Stimulated activated CD8-positive, alpha-beta memory T cell treated with anti-CD3 and anti-CD28 coated beads, Interleukin-15, amount 100 ng/mL, for 4 hours (primary cell): ENCODE data around the gene ZAR1L.

Experiments used
- DNase-seq, 2 donors: peaks; one replicate each; pipeline ENCODE4 v3.0.0-alpha.2; 2020; ENCODE audit warnings: low read depth in 2 of 2

ZAR1L gene

GRCh38 chr13:32302461-32302860 lies 12.7 kb downstream of the ZAR1L start:
- DNase-seq: no peak

DNA sequence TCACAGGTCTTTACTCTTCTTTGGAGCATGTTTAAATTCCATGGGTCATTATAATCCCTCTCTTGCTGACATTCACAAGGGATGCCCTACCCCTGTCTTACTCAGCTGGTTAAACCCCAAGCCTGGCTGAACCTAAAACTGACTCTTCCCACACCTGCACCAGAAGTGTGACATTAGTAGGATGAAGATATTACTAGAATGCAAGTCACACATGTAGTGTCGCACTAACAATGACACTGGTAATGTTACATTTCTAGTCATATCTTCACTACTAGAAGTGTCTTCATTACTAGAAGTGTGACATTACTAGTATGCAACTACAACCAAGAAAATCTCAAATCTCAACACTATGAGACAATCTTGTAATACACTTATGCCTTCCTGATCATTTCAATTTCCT lies 14.2 kb downstream of the ZAR1L start:
- no peak for DNase-seq

GRCh38 chr13:32300406-32300805 lies 14.8 kb downstream of the ZAR1L start:
- no peak for DNase-seq

DNA sequence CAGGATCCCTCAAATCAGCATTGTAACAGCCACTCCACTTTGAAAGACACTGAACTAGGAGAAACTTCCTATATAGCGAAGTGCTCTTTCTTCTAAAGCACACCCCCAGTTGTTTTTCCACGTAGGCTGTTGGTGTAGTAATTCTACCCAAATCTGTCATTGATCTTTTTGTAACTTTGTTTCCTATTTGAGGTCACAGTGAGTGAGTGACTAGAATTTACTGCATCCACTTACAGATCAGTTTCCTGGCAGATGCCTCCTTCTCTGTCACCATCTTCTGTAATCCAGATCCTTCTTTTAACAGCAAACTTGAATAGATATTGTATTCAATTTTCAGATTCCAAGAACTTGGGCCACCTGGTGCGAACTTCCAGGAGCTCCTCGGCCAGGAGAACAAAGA lies 15.3 kb downstream of the ZAR1L start:
- DNase-seq: no peak

- DNase-seq: no peak
Observed at GRCh38 chr13:32298695-32299094, 16.5 kb downstream of the ZAR1L start.

- DNase-seq: no peak
Observed at GRCh38 chr13:32297206-32297605, 18.0 kb downstream of the ZAR1L start.

- no peak for DNase-seq
Observed at GRCh38 chr13:32285633-32285965, 29.6 kb downstream of the ZAR1L start.

- no peak for DNase-seq
Observed at GRCh38 chr13:32284927-32285632, 30.1 kb downstream of the ZAR1L start.

GRCh38 chr13:32282096-32282711 lies 33.0 kb downstream of the ZAR1L start:
- no peak for DNase-seq

DNA sequence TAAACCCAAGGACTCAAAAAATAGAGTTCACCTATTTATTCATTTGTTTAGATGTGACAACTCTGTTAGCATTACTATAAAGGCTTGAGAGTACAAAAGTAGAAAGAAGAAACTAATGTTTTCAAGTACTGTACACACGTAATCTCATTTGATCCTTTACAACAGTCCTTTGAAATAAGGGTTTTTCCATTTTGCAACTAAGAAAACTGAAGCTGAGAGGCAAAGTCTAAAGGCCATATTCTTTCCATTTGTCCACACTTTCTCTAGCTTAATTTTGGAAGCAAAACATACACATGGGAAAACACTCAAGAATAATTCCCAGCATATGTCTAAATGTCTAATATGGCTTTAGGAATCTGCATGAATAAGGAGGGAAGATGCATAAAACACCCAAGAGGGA lies 34.1 kb downstream of the ZAR1L start:
- no peak for DNase-seq

DNA sequence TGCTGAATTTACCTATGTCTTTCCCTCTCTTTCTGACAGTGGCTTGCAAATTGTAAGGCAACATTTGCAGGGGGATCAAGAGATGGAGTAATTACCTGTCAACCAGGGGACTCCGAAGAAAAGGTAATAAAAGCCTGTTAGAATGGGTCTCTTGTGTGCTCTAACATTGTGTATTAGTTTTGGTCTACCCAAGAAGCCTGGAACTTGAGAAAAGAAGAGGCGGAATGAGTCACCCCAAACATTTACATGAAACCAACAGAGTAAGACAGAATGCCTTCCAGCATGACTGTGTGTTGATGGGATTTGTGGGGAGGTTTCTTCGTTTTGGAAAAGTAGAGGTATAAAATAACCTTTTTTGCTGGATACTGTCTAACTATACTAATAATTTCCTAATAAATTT lies 36.7 kb downstream of the ZAR1L start:
- no peak for DNase-seq

- no peak for DNase-seq
Observed at GRCh38 chr13:32277839-32278238, 37.3 kb downstream of the ZAR1L start.

GRCh38 chr13:32272021-32272683 lies 43.0 kb downstream of the ZAR1L start:
- DNase-seq: no peak

GRCh38 chr13:32267836-32268439 lies 47.2 kb downstream of the ZAR1L start:
- DNase-seq: no peak

DNA sequence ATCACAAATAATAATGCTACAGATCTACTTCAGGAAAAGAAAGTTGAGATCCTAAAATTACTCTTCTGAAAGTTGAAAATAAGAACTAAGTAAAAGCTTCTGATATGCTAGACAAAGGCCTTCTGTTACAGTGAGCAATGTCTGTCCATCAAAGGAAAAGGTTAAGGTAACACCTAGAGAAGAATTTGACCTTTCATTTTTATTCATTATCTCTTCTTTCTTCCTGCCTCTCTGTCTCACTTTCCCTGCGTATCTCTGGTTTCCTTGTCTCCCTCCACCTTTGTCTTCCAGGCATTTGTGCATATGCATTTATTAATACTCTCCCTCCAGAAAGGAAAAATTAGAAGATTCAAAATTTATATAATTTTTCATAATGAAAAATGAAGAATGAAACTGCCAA lies 49.0 kb downstream of the ZAR1L start:
- DNase-seq: no peak

GRCh38 chr13:32265726-32266125 lies 49.4 kb downstream of the ZAR1L start:
- DNase-seq: no peak

- DNase-seq: no peak
Observed at GRCh38 chr13:32264407-32264806, 50.8 kb downstream of the ZAR1L start.

GRCh38 chr13:32262619-32263018 lies 52.5 kb downstream of the ZAR1L start:
- DNase-seq: no peak

- DNase-seq: no peak
Observed at GRCh38 chr13:32262165-32262564, 53.0 kb downstream of the ZAR1L start.

GRCh38 chr13:32261567-32261966 lies 53.6 kb downstream of the ZAR1L start:
- no peak for DNase-seq

DNA sequence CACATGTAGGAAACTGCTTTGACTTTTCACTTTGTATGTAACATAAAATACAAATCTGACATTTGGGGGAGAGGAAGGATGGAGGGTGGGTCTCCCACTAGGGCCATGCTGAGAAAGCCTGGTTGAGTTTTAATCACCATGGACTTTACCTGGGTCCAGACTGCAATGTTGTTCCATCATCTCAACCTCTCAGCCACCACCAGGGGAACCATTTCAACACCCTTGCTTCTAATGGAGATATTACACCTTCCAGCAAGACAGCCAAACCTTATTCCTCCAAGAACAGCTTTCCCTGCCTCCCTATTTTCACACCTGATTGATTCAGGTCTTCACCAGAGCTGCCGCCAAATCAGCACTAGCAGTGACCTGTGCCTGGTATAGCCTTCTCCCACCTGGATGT lies 56.0 kb downstream of the ZAR1L start:
- DNase-seq: no peak

DNA sequence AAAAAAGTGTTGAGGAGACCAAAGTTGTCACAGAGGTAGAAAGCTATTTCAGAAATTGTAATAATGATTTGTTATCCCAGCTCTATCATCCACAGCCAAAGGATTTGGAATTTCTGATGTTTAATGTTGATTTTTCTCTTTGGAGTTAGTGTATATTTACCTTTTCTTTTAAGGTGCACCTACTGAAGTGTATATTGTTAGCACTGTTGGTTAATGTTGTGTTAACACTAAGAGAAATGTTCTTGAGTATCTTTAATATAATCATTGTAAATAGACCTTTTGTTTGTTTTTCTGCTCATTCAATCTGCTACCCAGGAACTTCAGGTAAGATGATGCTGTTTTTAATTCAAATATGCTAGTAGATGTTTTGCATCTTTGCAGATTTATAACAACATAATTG lies 57.5 kb downstream of the ZAR1L start:
- no peak for DNase-seq

GRCh38 chr13:32256243-32256642 lies 58.9 kb downstream of the ZAR1L start:
- no peak for DNase-seq
